ENCODE results near the gene VDR.

GRCh38 chr12:47825173-47825639 is 79.6 kb downstream of the VDR start:
- TF ChIP-seq CTCF (IDR thresholded peaks at IDR 0.05): no peak
- no peak for TF ChIP-seq POLR2AphosphoS5 (IDR thresholded peaks at IDR 0.05)
- TF ChIP-seq POLR2A (IDR thresholded peaks at IDR 0.05): no peak
- TF ChIP-seq EP300 (IDR thresholded peaks at IDR 0.05; ENCODE audit: low read depth): no peak

All from transverse colon (tissue), 4 donors.